Myocyte (in vitro differentiated cells): Measurements from ENCODE around the gene TNK2. TPM values are rescaled to one million over a fixed set of nuclear protein-coding genes. Genes with fewer than 3 reads are reported as not detected.
"Not testable (repeated sequence)": the region's sequence is repeated elsewhere in the genome, so short reads cannot be mapped to it uniquely, and the experiment has no call there.

Experiments
- DNase-seq: peaks from one replicate; pipeline ENCODE4 v3.0.0-alpha.2; 2012; ENCODE audit warnings: low read depth
- microRNA-seq: library from miRNA; unstranded; fragments of <30 nt; microRNA quantifications from one replicate; pipeline ENCODE4, GENCODE V29; 2016
- total RNA-seq: library from RNA; depleted of rRNA; stranded (reverse); fragments of >200 nt; gene quantifications from 2 replicates; pipeline ENCODE4 v1.2.3, GENCODE V29; 2014

The TNK2 gene
- total RNA-seq, 1 donor from 2014 or later = 53.5 TPM

GRCh38 chr3:195824425-195825190 is 83.7 kb downstream of the TNK2 start:
- DNase-seq = not testable (repeated sequence)

DNA sequence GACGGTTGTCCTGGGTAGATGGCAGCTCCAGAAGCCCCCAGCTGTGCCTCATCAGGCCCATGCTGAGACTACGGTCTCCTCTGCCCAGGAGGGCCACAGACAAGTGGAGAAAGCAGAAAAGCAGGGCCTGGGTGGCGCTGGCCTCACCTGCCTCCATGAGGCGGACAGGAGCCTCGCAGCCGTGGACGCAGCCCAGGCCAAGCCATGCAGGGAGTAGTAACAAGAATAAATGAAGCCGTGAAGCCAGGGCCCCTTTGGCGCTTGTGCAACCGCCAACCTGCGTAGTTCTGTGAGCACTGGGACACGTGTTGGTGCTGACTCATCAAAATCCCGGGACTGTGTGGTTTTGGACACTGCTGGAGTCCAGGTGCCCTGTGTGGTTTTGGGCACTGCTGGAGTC is 84.4 kb downstream of the TNK2 start:
- no peak for DNase-seq

GRCh38 chr3:195823280-195823679 is 85.1 kb downstream of the TNK2 start:
- no peak for DNase-seq

GRCh38 chr3:195822131-195822696 is 86.1 kb downstream of the TNK2 start:
- no peak for DNase-seq

DNA sequence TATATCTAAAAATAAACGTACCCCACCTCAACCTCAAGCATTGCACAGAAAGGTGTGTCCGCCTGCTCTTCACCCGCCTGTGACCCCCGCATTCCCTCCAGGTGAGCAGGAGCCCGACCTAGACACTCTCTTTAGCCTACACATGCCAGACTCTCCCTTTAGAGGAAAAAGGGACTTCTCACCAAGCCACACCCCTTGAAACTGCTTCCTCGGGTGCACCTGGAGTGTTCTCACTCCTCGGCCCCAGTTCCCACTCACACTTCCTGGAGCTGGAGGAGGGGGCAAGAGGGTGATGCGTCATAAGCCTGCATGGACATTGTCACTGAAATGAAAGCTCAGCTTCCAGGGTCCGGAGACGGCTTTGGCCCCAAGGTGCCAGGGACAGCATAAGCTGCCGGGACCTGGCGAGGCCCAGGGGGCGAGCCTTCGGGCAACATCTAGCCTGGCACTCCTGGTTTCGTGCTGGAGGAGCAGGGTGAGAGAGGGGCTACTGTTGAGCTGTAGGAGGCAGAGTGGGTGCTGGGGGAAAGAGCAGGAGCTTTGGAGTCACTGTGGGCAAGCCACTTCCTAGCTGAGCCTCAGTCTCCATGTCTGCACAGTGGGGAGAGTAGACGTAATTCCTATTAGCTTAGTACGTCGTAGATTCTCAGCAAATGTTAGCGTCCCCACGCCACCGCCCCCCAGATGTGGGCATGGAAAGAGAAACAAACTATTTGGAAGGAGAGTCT is 86.8 kb downstream of the TNK2 start:
- DNase-seq = no peak

DNA sequence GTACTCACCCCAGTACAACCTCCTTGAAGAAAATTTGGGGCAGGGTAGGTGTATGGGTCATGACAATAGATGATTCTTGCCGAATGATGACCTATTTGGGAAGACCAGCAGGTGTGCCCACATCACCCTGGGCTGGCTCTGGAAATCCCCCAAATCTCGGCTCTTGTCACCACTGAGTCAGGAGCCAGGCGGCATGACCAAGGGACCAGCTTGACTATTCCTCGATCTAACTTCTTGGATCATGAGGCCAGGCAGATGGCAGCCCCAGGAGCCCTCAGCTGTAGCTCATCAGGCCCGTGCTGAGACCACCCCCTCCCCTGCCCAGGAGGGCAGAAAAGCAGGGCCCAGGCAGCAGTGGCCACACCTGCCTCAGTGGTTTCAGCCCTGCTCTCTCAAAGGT is 87.5 kb downstream of the TNK2 start:
- no peak for DNase-seq

DNA sequence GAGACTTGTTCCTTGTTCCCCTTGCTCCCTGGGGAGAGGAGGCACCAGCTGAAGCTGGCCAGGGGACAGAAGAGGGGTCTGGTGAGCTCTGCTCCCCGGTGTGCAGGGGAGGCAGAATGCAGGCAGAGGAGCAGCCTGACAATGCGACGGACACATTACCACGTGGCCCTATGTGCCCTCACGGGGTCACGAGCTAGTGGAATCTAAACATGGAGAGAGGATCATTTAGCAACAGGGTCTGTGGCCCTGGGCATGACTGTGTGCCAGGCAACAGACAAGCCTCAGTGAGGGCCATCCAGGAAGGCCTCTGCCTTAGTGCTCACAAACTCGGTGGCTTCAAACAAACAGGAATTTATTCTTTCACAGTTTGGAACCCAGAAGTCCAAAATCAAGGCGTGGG is 88.2 kb downstream of the TNK2 start:
- no peak for DNase-seq

- DNase-seq = no peak
Observed at GRCh38 chr3:195818301-195818700, 90.0 kb downstream of the TNK2 start.

DNA sequence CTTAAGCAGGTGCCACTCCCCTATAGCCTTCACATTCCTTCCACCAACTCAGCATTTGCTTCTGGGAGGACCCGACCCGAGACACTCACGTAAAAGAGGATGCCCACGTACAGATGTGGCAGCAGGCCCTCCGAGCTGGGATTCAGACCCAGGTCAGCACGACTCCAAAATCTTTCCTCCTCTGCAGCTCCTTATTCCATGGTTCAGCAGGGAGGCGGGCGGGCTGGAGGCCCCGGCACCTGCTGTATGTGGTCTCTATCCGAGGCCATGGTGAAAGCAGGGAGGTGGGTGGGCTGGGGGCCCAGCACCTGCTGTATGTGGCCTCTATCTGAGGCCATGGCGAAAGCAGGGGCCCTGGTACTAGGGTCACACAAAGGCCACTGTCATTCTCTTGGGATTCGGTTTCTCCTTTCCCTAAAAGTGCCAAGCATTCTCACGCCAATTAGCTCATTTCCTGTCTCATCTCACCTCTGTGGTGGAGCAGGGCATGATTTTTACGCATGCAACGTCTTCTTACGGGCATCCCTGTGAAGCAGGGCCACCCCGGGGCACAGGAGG is 90.7 kb downstream of the TNK2 start:
- no peak for DNase-seq

DNA sequence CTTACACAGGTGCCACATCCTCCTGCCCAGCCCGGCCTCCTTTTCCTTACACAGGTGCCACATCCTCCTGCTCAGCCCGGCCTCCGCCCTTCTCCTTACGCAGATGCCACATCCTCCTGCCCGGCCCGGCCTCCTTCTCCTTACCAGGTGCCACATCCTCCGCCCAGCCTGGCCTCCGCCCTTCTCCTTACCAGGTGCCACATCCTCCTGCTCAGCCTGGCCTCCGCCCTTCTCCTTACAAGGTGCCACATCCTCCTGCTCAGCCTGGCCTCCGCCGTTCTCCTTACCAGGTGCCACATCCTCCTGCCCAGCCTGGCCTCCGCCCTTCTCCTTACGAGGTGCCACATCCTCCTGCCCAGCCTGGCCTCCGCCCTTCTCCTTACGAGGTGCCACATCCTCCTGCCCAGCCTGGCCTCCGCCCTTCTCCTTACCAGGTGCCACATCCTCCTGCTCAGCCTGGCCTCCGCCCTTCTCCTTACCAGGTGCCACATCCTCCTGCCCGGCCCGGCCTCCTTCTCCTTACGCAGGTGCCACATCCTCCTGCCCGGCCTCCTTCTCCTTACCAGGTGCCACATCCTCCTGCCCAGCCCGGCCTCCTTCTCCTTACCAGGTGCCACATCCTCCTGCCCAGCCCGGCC is 92.0 kb downstream of the TNK2 start:
- not testable (repeated sequence) for DNase-seq

- peak; percentile 12 for DNase-seq
Observed at GRCh38 chr3:195815169-195815771, 93.1 kb downstream of the TNK2 start.

- DNase-seq = no peak
Observed at GRCh38 chr3:195813916-195814640, 94.3 kb downstream of the TNK2 start.

Small RNA genes within 50 kb of the gene (microRNA-seq; reads per million reads assigned to microRNA genes)
- gene MIR6829 = not detected

Other genes with a start within 250 kb of the TNK2 start
- gene MUC20, start 187.6 kb downstream of the TNK2 start, total RNA-seq = 0.10 and 0.96 TPM in 2 replicates
- not detected in 2 replicates for gene MUC4, start 96.6 kb downstream of the TNK2 start, total RNA-seq
- gene TFRC, start 173.5 kb upstream of the TNK2 start, total RNA-seq = 69.1 and 106 TPM in 2 replicates